ENCODE data around the gene RXRG.
A peak's percentile ranks its signal among the peaks of the same experiment; 100 is the strongest.

DNA sequence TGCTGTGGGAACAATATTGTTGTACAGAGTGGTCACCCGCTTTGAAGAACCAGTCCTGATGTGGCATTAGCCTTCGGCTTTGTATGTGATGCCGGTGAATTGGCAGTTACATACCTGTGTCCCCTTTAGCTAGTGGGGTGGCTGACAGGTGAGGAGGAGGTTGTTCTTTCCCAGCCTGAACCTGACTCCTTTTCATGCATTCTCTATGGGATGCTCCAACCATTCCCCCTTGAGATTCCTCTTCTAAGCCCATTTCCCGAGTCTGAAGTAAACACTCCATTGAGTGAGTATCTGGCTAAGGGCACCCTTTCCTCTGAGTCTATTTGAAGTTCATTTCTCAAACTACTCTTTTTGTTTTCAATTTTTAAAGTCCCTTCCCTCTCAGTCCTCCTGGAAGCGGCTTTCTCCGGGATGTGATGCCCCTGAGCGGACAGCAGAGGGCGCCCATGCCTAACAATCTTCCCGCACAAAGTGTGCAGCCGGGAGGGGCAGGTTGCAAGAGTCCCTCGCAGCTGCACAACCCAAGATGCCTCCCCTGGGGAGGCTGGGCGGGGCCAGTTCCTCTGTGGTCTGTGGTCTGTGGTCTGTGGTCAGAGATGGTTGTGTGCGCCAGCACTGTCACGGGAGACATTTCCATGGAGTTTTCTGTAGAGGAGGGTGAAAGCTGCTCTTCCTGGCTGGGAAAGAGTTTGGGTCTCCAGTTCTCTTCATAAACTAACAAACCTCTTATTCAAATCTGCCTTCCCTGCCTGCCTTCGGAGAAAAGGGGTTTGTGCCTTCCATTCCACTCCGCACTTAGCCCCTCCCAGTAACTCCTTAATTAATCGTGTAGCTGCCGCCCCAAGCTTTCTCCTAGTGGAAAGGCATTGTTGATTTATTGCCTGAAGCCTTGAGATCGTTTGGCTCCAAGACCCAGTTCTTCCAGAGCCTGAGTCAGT lies 52.0 kb downstream of the RXRG start:
- TF ChIP-seq TAF1 (IDR thresholded peaks at IDR 0.05; ENCODE audit: low read depth) (no peak), EP300 (conservative IDR thresholded peaks at IDR 0.05; ENCODE audit: poor library complexity, severe bottlenecking) (no peak), POLR2AphosphoS5 (IDR thresholded peaks at IDR 0.05) (no peak), EZH2 (IDR thresholded peaks at IDR 0.05; ENCODE audit: borderline replicate concordance, insufficient read depth, low read length, poor library complexity, severe bottlenecking) (no peak)
- TF ChIP-seq, protein P1, sequence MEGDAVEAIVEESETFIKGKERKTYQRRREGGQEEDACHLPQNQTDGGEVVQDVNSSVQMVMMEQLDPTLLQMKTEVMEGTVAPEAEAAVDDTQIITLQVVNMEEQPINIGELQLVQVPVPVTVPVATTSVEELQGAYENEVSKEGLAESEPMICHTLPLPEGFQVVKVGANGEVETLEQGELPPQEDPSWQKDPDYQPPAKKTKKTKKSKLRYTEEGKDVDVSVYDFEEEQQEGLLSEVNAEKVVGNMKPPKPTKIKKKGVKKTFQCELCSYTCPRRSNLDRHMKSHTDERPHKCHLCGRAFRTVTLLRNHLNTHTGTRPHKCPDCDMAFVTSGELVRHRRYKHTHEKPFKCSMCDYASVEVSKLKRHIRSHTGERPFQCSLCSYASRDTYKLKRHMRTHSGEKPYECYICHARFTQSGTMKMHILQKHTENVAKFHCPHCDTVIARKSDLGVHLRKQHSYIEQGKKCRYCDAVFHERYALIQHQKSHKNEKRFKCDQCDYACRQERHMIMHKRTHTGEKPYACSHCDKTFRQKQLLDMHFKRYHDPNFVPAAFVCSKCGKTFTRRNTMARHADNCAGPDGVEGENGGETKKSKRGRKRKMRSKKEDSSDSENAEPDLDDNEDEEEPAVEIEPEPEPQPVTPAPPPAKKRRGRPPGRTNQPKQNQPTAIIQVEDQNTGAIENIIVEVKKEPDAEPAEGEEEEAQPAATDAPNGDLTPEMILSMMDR (IDR thresholded peaks at IDR 0.05; ENCODE audit: poor library complexity, severe bottlenecking): peak; percentile 96
